ENCODE results near the gene GSG1L.

GRCh38 chr16:27954191-27954590 lies 109.3 kb downstream of the GSG1L start:
- TF ChIP-seq CTCF (conservative IDR thresholded peaks at IDR 0.05) (no peak), EZH2 (IDR thresholded peaks at IDR 0.05; ENCODE audit: low read depth) (no peak)

Data from PC-9 (cell line).